GM23338 (cell line): ENCODE measurements around the gene ATAD5. TPM values are rescaled to one million over a fixed set of nuclear protein-coding genes. Genes with fewer than 3 reads are reported as not detected.

Source experiments
- ATAC-seq: fragments of 200-7000 bp; cut with Tn5 transposase; 3 replicates; pipeline ENCODE4 v1.9.1; 2020
- DNase-seq: peaks from one replicate; pipeline ENCODE4 v3.0.0-alpha.2; 2015; ENCODE audit warnings: low spot score
- H2AFZ ChIP-seq: fragments of 200-600 bp; sonication (generic); 2 replicates; pipeline ENCODE4 v1.8.0; 2016; ENCODE audit warnings: antibody characterized with exemption, mild to moderate bottlenecking, moderate library complexity
- H3F3A ChIP-seq: fragments of 200-600 bp; sonication (generic); replicated peaks from 2 replicates; pipeline ENCODE4 v1.8.0; 2017; ENCODE audit warnings: antibody characterized with exemption, mixed run types, low read depth
- H3K27ac ChIP-seq: fragments of 200-600 bp; sonication (generic); 2 replicates; pipeline ENCODE4 v1.6.1; 2016; ENCODE audit warnings: low read depth
- H3K27me3 ChIP-seq: fragments of 200-600 bp; sonication (generic); 2 replicates; pipeline ENCODE4 v1.8.0; 2016; ENCODE audit warnings: mild to moderate bottlenecking, mixed run types, moderate library complexity; ENCODE audit not compliant: insufficient read depth
- H3K36me3 ChIP-seq: fragments of 200-600 bp; sonication (generic); 2 replicates; pipeline ENCODE4 v1.8.0; 2016; ENCODE audit warnings: mild to moderate bottlenecking; ENCODE audit not compliant: insufficient read depth
- H3K4me1 ChIP-seq: fragments of 200-600 bp; sonication (generic); 2 replicates; pipeline ENCODE4 v1.8.0; 2016; ENCODE audit warnings: mild to moderate bottlenecking, moderate library complexity; ENCODE audit not compliant: insufficient read depth
- H3K4me2 ChIP-seq: fragments of 200-600 bp; sonication (generic); 2 replicates; pipeline ENCODE4 v1.7.1; 2017; ENCODE audit warnings: mixed run types
- H3K4me3 ChIP-seq: fragments of 200-600 bp; sonication (generic); 2 replicates; pipeline ENCODE4 v1.6.1; 2016; ENCODE audit warnings: mixed run types
- H3K79me2 ChIP-seq: fragments of 200-600 bp; sonication (generic); replicated peaks from 2 replicates; pipeline ENCODE4 v1.8.0; 2017; ENCODE audit warnings: mild to moderate bottlenecking; ENCODE audit not compliant: insufficient read depth
- H3K9me2 ChIP-seq: fragments of 200-600 bp; sonication (generic); 2 replicates; pipeline ENCODE4 v1.8.0; 2017; ENCODE audit not compliant: insufficient read depth
- H4K20me1 ChIP-seq: fragments of 200-600 bp; sonication (generic); replicated peaks from 2 replicates; pipeline ENCODE4 v1.8.0; 2017; ENCODE audit warnings: mild to moderate bottlenecking; ENCODE audit not compliant: insufficient read depth
- H3K27ac Mint-ChIP-seq: 2 replicates; pipeline ENCODE4 v1.8.0; 2020; ENCODE audit warnings: inconsistent platforms, mild to moderate bottlenecking, moderate library complexity, mixed read lengths
- H3K27me3 Mint-ChIP-seq: 3 replicates; pipeline ENCODE4 v1.8.0; 2022; ENCODE audit warnings: low read depth, mild to moderate bottlenecking, moderate library complexity, mixed read lengths, inconsistent platforms; ENCODE audit not compliant: insufficient read depth, poor library complexity
- H3K36me3 Mint-ChIP-seq: 3 replicates; pipeline ENCODE4 v1.8.0; 2021; ENCODE audit warnings: low read depth, mild to moderate bottlenecking, inconsistent platforms, moderate library complexity, mixed read lengths
- H3K4me1 Mint-ChIP-seq: 3 replicates; pipeline ENCODE4 v1.8.0; 2020; ENCODE audit warnings: mild to moderate bottlenecking, inconsistent platforms, mixed read lengths
- H3K4me3 Mint-ChIP-seq: 3 replicates; pipeline ENCODE4 v1.8.0; 2021; ENCODE audit warnings: moderate library complexity, mild to moderate bottlenecking, inconsistent platforms, mixed read lengths
- H3K9me3 Mint-ChIP-seq: 3 replicates; pipeline ENCODE4 v1.8.0; 2020; ENCODE audit warnings: moderate library complexity, mild to moderate bottlenecking, inconsistent platforms, mixed read lengths
- CREB1 ChIP-seq: fragments of 250-450 bp; sonication (Bioruptor Pico); IDR thresholded peaks from 2 replicates; pipeline ENCODE4 v1.5.0; 2020; ENCODE audit warnings: low read depth, mild to moderate bottlenecking, moderate library complexity
- ETS1 ChIP-seq: IDR thresholded peaks from 2 replicates; pipeline ENCODE4 v1.6.1; 2016; ENCODE audit warnings: antibody characterized with exemption
- EZH2 ChIP-seq: fragments of 200-600 bp; sonication (generic); IDR thresholded peaks from one replicate; pipeline ENCODE4 v1.8.0; 2017; ENCODE audit warnings: antibody characterized with exemption, mild to moderate bottlenecking, low read depth; ENCODE audit not compliant: unreplicated experiment
- EZH2phosphoT487 ChIP-seq: fragments of 200-600 bp; sonication (generic); IDR thresholded peaks from one replicate; pipeline ENCODE4 v1.8.1; 2018; ENCODE audit warnings: antibody characterized with exemption; ENCODE audit not compliant: unreplicated experiment
- JUNB ChIP-seq: IDR thresholded peaks from one replicate; pipeline ENCODE4 v1.6.1; 2016; ENCODE audit warnings: antibody characterized with exemption; ENCODE audit not compliant: unreplicated experiment
- NANOG ChIP-seq: IDR thresholded peaks from 2 replicates; pipeline ENCODE4 v1.6.1; 2016; ENCODE audit warnings: antibody characterized with exemption, borderline replicate concordance
- POLR2AphosphoS5 ChIP-seq: IDR thresholded peaks from 2 replicates; pipeline ENCODE4 v1.6.1; 2016; ENCODE audit warnings: antibody characterized with exemption, low read depth
- STAT1 ChIP-seq: IDR thresholded peaks from one replicate; pipeline ENCODE4 v1.6.1; 2016; ENCODE audit warnings: antibody characterized with exemption; ENCODE audit not compliant: unreplicated experiment
- ZNF114 ChIP-seq: fragments of 250-450 bp; sonication (Bioruptor Pico); IDR thresholded peaks from 2 replicates; pipeline ENCODE4 v1.5.0; 2020; ENCODE audit warnings: mild to moderate bottlenecking, moderate library complexity
- ZNF331 ChIP-seq: fragments of 250-450 bp; sonication (Bioruptor Pico); IDR thresholded peaks from 2 replicates; pipeline ENCODE4 v1.5.0; 2020; ENCODE audit warnings: low read depth, mild to moderate bottlenecking, moderate library complexity
- ZNF462 ChIP-seq: fragments of 250-450 bp; sonication (Bioruptor Pico); IDR thresholded peaks from 2 replicates; pipeline ENCODE4 v1.5.0; 2020; ENCODE audit warnings: mild to moderate bottlenecking, moderate library complexity
- polyA plus RNA-seq: library from polyadenylated mRNA; unstranded; fragments of >200 nt; fragmentation: Nextera tagmentation; extraction: Ambion mirVana; gene quantifications from 2 replicates; pipeline ENCODE4 v1.2.1, GENCODE V29; 2016
- total RNA-seq: library from RNA; depleted of rRNA; stranded (reverse); fragments of >200 nt; shearing (Covaris generic); gene quantifications from 2 replicates; pipeline ENCODE4 v1.2.3, GENCODE V29; 2014
- TF ChIP-seq, protein P1 (sequence below), 2 experiments: fragments of 200-600 bp in 1 of 2; sonication (generic) in 1 of 2; conservative IDR thresholded peaks; 2 replicates each; pipeline versions ENCODE4 v1.5.1 to v1.6.1; 2016 to 2017; ENCODE audit warnings: antibody characterized with exemption in 2 of 2, low read depth in 2 of 2, mild to moderate bottlenecking in 2 of 2, moderate library complexity in 1 of 2
- TF ChIP-seq, protein P2 (sequence below): IDR thresholded peaks from one replicate; pipeline ENCODE4 v1.6.1; 2018; ENCODE audit warnings: antibody characterized with exemption; ENCODE audit not compliant: unreplicated experiment

ATAD5 gene
- total and polyA plus RNA-seq, 2 experiments from 2014 or later = 24.2 to 30.9 TPM

DNA sequence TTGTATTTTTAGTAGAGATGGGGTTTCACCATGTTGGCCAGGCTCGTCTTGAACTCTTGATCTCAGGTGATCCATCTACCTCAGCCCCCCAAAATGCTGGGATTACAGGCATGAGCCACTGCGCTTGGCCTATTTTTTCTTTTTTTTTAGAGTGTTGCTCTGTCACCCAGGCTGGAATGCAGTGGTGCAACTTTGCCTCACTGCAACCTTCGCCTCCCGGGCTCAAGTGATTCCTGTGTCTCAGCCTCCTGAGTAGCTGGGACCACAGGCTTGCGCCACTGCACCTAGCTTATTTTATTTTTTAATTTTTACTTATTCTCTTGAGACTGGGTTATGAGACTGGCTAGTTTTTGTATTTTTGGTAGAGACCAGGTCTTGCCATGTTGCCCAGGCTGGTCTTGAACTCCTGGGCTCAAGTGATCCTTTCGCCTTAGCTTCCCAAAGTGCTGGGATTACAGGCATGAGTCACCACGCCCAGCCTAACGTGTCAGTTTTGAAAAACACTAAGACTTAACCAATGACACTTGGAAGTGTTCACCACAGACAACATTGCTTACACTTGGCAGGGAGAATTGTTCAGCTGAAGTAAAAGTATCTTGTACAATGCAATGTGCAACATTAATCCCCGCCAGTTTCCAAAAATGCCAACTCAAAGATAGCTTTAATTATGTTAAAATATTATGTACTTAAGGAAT lies 26.9 kb downstream of the ATAD5 start (continued):
- no peak for TF ChIP-seq ZNF462 (CRISPR knock-in tag)
- TF ChIP-seq ZNF114 (CRISPR knock-in tag) = no peak

DNA sequence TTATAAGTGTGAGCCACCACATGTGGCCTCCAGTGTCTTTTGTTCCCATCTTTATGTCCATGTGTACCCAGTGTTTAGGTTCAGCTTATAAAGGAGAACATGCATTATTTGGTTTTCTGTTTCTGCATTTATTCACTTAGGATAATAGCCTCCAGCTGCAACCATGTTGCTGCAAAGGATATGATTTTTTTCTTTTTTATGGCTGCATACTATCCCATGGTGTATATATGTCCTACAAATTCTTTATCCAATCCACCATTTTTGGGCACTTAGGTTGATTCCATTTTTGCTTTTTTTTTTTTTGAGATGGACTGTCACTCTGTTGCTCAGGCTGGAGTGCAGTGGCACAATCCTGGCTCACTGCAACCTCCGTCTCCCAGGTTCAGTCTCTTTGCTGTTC lies 32.9 kb downstream of the ATAD5 start:
- no peak for DNase-seq
- H3K9me2 ChIP-seq = no peaks in the 10 kb centered on the region
- H3K36me3 ChIP-seq = peaks cover 53% of the 10 kb centered on the region
- 0 out of 2 replicates have a peak, but pooled peaks cover 5% of the 10 kb centered on the region for H3F3A ChIP-seq
- H3K27me3 Mint-ChIP-seq = peaks cover 4% of the 10 kb centered on the region
- no peaks in the 10 kb centered on the region for H3K9me3 Mint-ChIP-seq
- no peaks in the 10 kb centered on the region for H3K27me3 ChIP-seq
- H3K27ac Mint-ChIP-seq = no peak overlapping the region
- H3K79me2 ChIP-seq = no peaks in the 10 kb centered on the region
- no peak overlapping the region for H3K4me3 ChIP-seq
- H3K4me2 ChIP-seq = no peak overlapping the region
- H3K36me3 Mint-ChIP-seq = peaks cover 73% of the 10 kb centered on the region
- no peak overlapping the region for H2AFZ ChIP-seq
- no peaks in the 10 kb centered on the region for H3K4me1 Mint-ChIP-seq
- no peak overlapping the region for H3K27ac ChIP-seq
- no peaks in the 10 kb centered on the region for H3K4me1 ChIP-seq
- no peak for ATAC-seq
- no peak overlapping the region for H3K4me3 Mint-ChIP-seq
- peaks cover 3% of the 10 kb centered on the region; the same call in 1 of the 2 replicates for H4K20me1 ChIP-seq
- TF ChIP-seq, protein P1, sequence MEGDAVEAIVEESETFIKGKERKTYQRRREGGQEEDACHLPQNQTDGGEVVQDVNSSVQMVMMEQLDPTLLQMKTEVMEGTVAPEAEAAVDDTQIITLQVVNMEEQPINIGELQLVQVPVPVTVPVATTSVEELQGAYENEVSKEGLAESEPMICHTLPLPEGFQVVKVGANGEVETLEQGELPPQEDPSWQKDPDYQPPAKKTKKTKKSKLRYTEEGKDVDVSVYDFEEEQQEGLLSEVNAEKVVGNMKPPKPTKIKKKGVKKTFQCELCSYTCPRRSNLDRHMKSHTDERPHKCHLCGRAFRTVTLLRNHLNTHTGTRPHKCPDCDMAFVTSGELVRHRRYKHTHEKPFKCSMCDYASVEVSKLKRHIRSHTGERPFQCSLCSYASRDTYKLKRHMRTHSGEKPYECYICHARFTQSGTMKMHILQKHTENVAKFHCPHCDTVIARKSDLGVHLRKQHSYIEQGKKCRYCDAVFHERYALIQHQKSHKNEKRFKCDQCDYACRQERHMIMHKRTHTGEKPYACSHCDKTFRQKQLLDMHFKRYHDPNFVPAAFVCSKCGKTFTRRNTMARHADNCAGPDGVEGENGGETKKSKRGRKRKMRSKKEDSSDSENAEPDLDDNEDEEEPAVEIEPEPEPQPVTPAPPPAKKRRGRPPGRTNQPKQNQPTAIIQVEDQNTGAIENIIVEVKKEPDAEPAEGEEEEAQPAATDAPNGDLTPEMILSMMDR (conservative IDR thresholded peaks at IDR 0.05; ENCODE audit: low read depth in 2 of 2) = no peak
- no peak for TF ChIP-seq CREB1
- TF ChIP-seq, protein P2, sequence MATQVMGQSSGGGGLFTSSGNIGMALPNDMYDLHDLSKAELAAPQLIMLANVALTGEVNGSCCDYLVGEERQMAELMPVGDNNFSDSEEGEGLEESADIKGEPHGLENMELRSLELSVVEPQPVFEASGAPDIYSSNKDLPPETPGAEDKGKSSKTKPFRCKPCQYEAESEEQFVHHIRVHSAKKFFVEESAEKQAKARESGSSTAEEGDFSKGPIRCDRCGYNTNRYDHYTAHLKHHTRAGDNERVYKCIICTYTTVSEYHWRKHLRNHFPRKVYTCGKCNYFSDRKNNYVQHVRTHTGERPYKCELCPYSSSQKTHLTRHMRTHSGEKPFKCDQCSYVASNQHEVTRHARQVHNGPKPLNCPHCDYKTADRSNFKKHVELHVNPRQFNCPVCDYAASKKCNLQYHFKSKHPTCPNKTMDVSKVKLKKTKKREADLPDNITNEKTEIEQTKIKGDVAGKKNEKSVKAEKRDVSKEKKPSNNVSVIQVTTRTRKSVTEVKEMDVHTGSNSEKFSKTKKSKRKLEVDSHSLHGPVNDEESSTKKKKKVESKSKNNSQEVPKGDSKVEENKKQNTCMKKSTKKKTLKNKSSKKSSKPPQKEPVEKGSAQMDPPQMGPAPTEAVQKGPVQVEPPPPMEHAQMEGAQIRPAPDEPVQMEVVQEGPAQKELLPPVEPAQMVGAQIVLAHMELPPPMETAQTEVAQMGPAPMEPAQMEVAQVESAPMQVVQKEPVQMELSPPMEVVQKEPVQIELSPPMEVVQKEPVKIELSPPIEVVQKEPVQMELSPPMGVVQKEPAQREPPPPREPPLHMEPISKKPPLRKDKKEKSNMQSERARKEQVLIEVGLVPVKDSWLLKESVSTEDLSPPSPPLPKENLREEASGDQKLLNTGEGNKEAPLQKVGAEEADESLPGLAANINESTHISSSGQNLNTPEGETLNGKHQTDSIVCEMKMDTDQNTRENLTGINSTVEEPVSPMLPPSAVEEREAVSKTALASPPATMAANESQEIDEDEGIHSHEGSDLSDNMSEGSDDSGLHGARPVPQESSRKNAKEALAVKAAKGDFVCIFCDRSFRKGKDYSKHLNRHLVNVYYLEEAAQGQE = no peak
- TF ChIP-seq POLR2AphosphoS5 = no peak
- no peak for TF ChIP-seq ZNF331
- TF ChIP-seq NANOG = no peak
- no peak for TF ChIP-seq ZNF114 (CRISPR knock-in tag)
- no peak for TF ChIP-seq EZH2
- no peak for TF ChIP-seq STAT1
- no peak for TF ChIP-seq ETS1
- TF ChIP-seq JUNB = no peak
- TF ChIP-seq EZH2phosphoT487 = no peak
